Omental fat pad (tissue), 4 donors: ENCODE measurements around the gene BBS10. TPM values are rescaled to one million over a fixed set of nuclear protein-coding genes. Genes with fewer than 3 reads are reported as not detected.

ENCODE experiments used
- ATAC-seq: fragments of 150-250 bp; one replicate; pipeline ENCODE4 v1.9.1; 2016; ENCODE audit warnings: mild to moderate bottlenecking, moderate library complexity; ENCODE audit not compliant: low FRiP score
- DNase-seq: peaks from one replicate; pipeline ENCODE4 v3.0.0-alpha.2; 2019; ENCODE audit warnings: low spot score
- total RNA-seq, 4 donors: library from RNA; depleted of rRNA; stranded (reverse); fragments of >200 nt; gene quantifications; one replicate each; pipeline ENCODE4 v1.1.0, GENCODE V29; 2016
- TF ChIP-seq, protein P1 (sequence below), 3 donors: fragments of 450-650 bp; IDR thresholded peaks; one replicate each; pipeline ENCODE4 v1.5.1; 2016 to 2017; ENCODE audit warnings: antibody characterized with exemption in 3 of 3, mild to moderate bottlenecking in 3 of 3, moderate library complexity in 2 of 3

BBS10 gene
- total RNA-seq, 4 donors from 2014 or later = 7.2 to 17.9 (median 15.7) TPM

DNA sequence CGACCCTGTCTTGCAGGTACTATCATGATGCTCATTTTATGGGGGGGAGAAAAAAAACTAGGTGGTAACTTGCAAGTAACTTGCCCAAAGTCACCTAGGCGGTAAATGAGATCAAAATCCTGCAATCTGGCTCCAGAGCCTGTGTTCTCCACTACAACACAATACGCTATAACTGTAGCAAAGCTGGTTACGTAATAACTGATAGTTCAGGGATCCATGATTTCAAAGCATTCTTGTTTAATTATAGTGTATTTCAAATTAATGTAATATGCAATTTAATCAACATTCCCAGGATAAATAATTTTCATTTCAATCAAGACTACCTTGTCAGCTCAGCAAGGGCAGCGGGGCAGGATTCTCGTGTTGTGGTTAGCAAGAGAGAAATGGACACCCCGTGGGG is 31.7 kb downstream of the BBS10 start:
- ATAC-seq (no peak), DNase-seq (no peak)
- TF ChIP-seq, protein P1, sequence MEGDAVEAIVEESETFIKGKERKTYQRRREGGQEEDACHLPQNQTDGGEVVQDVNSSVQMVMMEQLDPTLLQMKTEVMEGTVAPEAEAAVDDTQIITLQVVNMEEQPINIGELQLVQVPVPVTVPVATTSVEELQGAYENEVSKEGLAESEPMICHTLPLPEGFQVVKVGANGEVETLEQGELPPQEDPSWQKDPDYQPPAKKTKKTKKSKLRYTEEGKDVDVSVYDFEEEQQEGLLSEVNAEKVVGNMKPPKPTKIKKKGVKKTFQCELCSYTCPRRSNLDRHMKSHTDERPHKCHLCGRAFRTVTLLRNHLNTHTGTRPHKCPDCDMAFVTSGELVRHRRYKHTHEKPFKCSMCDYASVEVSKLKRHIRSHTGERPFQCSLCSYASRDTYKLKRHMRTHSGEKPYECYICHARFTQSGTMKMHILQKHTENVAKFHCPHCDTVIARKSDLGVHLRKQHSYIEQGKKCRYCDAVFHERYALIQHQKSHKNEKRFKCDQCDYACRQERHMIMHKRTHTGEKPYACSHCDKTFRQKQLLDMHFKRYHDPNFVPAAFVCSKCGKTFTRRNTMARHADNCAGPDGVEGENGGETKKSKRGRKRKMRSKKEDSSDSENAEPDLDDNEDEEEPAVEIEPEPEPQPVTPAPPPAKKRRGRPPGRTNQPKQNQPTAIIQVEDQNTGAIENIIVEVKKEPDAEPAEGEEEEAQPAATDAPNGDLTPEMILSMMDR (IDR thresholded peaks at IDR 0.05) = no peak

DNA sequence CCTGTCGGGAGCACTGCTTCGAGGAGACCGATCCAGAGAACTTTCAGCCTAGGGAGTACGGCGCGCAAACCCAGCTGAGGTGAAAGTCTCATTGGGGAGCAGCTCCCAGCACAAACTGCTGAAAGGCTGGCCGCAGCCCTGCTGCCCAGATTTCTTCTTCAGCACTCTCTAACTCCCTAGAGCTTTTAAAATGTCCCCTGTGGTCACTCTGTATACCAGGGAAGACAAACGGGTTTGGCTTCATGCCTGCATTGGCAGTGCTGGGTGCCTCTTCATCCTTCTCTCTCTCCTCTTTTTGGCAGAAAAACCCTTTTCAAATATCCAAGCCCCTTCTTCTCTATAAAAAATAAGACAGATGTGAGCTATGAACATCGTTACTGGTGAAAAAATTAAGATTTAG is 34.9 kb downstream of the BBS10 start:
- DNase-seq (no peak), ATAC-seq (no peak)
- TF ChIP-seq, protein P1 (IDR thresholded peaks at IDR 0.05) = no peak

DNA sequence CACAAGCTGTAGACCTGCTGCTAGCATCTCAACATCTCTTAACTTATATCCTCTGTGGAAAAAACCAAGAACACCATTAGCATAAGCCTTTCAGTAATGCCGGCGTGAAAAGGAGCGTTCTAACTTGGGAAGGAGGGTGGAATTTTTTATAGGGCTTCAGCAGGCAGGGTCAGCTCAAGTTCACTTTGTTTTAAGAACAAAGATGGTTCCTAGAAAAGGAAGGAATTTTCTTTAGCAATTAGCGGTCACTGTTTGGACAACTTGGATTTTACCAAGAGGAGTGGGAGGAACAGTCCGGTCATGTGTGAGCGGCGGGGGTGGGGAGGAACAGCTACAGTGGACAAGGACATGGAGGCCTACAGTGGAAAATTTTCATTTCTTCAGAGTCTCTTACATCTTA is 35.9 kb downstream of the BBS10 start:
- TF ChIP-seq, protein P1 (IDR thresholded peaks at IDR 0.05) = no peak
- ATAC-seq = no peak
- DNase-seq = no peak

DNA sequence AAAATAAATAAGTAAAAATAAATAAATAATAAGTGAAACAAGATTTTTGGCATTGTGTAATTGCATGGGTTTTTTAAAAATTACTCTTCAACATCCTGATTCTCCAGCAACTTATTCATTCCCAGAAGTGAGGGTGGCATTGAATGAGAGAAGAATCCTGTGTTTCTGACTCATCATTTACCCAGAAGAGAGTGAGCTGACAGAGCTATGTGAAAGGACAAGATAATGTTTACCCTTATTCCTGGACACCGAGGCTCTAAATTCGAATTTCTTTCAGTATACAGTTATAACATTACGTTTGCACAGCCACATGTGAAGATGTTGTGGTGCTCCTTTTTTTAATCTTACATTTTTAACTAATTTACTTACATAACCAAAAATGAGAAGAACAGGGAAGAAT is 36.4 kb downstream of the BBS10 start:
- ATAC-seq (no peak), DNase-seq (no peak)
- TF ChIP-seq, protein P1 (IDR thresholded peaks at IDR 0.05) = no peak

DNA sequence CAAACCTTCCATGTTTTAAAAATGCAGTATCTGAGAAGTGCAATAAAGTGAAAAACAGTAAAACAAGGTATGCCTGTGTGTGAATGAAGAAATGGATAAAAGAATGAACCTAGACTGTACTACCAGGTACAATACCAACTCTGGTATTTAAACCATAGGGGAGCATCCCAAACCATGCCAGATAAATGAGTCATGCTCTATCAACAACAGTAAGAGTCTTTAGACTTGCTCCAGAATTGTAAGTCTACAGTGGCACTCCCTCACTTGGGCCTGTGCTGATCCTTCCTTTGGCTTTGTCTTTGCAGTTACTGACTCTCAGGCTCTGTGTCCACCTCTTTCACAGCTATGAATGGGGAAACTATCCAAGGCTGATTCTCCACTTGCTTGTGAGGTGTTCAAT is 38.1 kb downstream of the BBS10 start:
- ATAC-seq (no peak), DNase-seq (no peak)
- TF ChIP-seq, protein P1 (IDR thresholded peaks at IDR 0.05) = no peak

DNA sequence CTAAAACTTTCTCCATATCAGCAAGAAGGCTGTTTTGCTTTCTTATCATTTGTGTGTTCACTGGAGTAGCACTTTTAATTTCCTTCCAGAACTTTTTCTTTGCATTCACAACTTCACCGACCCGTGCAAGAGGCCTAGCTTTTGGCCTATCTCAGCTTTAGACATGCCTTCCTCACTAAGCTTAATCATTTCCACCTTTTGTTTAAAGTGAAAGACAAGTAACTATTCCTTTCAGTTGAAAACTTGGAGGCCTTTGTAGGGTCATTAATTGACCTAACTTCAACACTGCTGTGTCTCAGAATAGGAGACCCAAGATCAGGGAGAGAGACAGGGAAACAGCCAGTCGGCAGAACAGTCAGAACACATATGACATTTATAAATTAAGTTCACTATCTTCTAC is 39.3 kb downstream of the BBS10 start:
- ATAC-seq = no peak
- no peak for DNase-seq
- TF ChIP-seq, protein P1 (IDR thresholded peaks at IDR 0.05) = no peak

DNA sequence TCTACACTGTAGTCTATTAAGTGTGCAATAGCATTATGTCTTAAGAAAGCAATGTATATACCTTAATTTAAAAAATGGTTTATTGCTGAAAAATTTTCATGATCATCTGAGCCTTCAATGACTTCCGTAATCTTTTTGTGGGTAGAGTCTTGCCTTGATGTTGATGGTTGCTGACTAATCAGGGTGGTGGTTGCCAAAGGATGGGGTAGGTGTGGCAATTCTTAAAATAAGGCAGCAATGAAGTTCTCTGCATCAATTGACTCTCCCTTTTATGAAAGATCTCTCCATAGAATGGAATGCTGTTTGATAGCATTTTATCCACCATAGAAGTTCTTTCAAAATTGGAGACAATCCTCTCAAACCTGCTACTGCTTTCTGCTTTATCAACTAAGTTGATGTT is 41.1 kb downstream of the BBS10 start:
- ATAC-seq (no peak), DNase-seq (no peak)
- TF ChIP-seq, protein P1 (IDR thresholded peaks at IDR 0.05) = no peak
